Activated CD8-positive, alpha-beta memory T cell treated with anti-CD3 and anti-CD28 coated beads, Interleukin-2, amount 10 ng/mL, durations not matched to agents 7 days and 5 days (primary cell): ENCODE results near the gene PLVAP. TPM values are rescaled to one million over a fixed set of nuclear protein-coding genes. Genes with fewer than 3 reads are reported as not detected.

Experiments used
- ATAC-seq: fragments of 150-1000 bp; cut with Tn5 transposase; one replicate; pipeline ENCODE4 v1.10.0; 2021; ENCODE audit warnings: moderate library complexity
- CTCF ChIA-PET: fragments of 350-600 bp; sonication (Branson Sonifier 250); formaldehyde crosslinking; loops from one replicate; lab custom pipeline; 2021; ENCODE audit warnings: antibody characterized with exemption; lab: Charles Lee
- DNase-seq: peaks from one replicate; pipeline ENCODE4 v3.0.0-alpha.2; 2020
- H3K27ac Mint-ChIP-seq: one replicate; pipeline ENCODE4 v1.8.0; 2021; ENCODE audit warnings: mild to moderate bottlenecking, mixed read lengths
- H3K27me3 Mint-ChIP-seq: one replicate; pipeline ENCODE4 v1.8.0; 2021; ENCODE audit warnings: mixed read lengths
- H3K36me3 Mint-ChIP-seq: one replicate; pipeline ENCODE4 v1.8.0; 2021; ENCODE audit warnings: mild to moderate bottlenecking, mixed read lengths
- H3K4me1 Mint-ChIP-seq: one replicate; pipeline ENCODE4 v1.8.0; 2021; ENCODE audit warnings: mixed read lengths
- H3K4me3 Mint-ChIP-seq: one replicate; pipeline ENCODE4 v1.8.0; 2021; ENCODE audit warnings: mild to moderate bottlenecking, moderate library complexity, mixed read lengths
- H3K9me3 Mint-ChIP-seq: one replicate; pipeline ENCODE4 v1.8.0; 2022; ENCODE audit warnings: low read depth, mixed read lengths
- total RNA-seq, 2 experiments: library from RNA; stranded (reverse); gene quantifications; one replicate each; pipeline ENCODE4 v1.2.3, GENCODE V29; 2021

The PLVAP gene
- total RNA-seq, 2 experiments from 2014 or later: not detected

- Mint-ChIP-seq H3K4me1 (peaks cover 32% of the 10 kb centered on the region), H3K27me3 (peaks cover 31% of the 10 kb centered on the region), H3K4me3 (no peak overlapping the region), H3K9me3 (no peaks in the 10 kb centered on the region), H3K36me3 (peaks cover 7% of the 10 kb centered on the region), H3K27ac (no peak overlapping the region)
- no peak for DNase-seq
- CTCF ChIA-PET: interaction anchor here (0.6 to 1.4 kb wide), 2 partner anchors 12 to 60 kb away, joined by 3 to 4 read pairs; partner anchors contain the start of gene BST2
- no peak for ATAC-seq
Measured at GRCh38 chr19:17393002-17393401, 15.9 kb upstream of the PLVAP start.

- no peak for DNase-seq
- peaks cover 27% of the 10 kb centered on the region for H3K4me1 Mint-ChIP-seq
- CTCF ChIA-PET: interaction anchor here (0.5 to 10.4 kb wide), 9 partner anchors 12 to 433 kb away, joined by 3 to 92 read pairs (median 4); partner anchors contain the start of genes DDA1 and PLVAP
- no peaks in the 10 kb centered on the region for H3K9me3 Mint-ChIP-seq
- no peaks in the 10 kb centered on the region for H3K36me3 Mint-ChIP-seq
- H3K27ac Mint-ChIP-seq: no peak overlapping the region
- H3K27me3 Mint-ChIP-seq: peaks cover 33% of the 10 kb centered on the region
- peak overlapping the region; percentile 50 for H3K4me3 Mint-ChIP-seq
- no peak for ATAC-seq
Measured at GRCh38 chr19:17391371-17392151, 14.4 kb upstream of the PLVAP start.

GRCh38 chr19:17390665-17391370 lies 13.7 kb upstream of the PLVAP start:
- ATAC-seq (peak; percentile 99), DNase-seq (peak; percentile 90)
- no peaks in the 10 kb centered on the region for H3K9me3 Mint-ChIP-seq
- peaks cover 33% of the 10 kb centered on the region for H3K27me3 Mint-ChIP-seq
- peaks cover 27% of the 10 kb centered on the region for H3K4me1 Mint-ChIP-seq
- H3K36me3 Mint-ChIP-seq: no peaks in the 10 kb centered on the region
- H3K4me3 Mint-ChIP-seq: peak overlapping the region; percentile 77
- CTCF ChIA-PET: interaction anchor here (0.5 to 10.4 kb wide), 11 partner anchors 8 to 434 kb away, joined by 3 to 92 read pairs (median 5); partner anchors contain the start of genes DDA1 and PLVAP
- H3K27ac Mint-ChIP-seq: no peak overlapping the region

GRCh38 chr19:17389957-17390664 lies 13.0 kb upstream of the PLVAP start:
- ATAC-seq: no peak
- peaks cover 23% of the 10 kb centered on the region for H3K4me1 Mint-ChIP-seq
- peaks cover 33% of the 10 kb centered on the region for H3K27me3 Mint-ChIP-seq
- H3K27ac Mint-ChIP-seq: no peak overlapping the region
- H3K4me3 Mint-ChIP-seq: peak overlapping the region; percentile 77
- CTCF ChIA-PET: interaction anchor here (0.6 to 10.4 kb wide), 15 partner anchors 8 to 716 kb away, joined by 3 to 92 read pairs (median 5); partner anchors contain the start of genes BST2, DDA1, MRPL34 and MVB12A
- DNase-seq: no peak
- H3K36me3 Mint-ChIP-seq: no peaks in the 10 kb centered on the region
- no peaks in the 10 kb centered on the region for H3K9me3 Mint-ChIP-seq

- ATAC-seq (no peak), DNase-seq (no peak)
- CTCF ChIA-PET: interaction anchor here (0.6 to 10.4 kb wide), 17 partner anchors 9 to 715 kb away, joined by 3 to 92 read pairs (median 5); partner anchors contain the start of genes BABAM1, BST2, DDA1 and MRPL34
- Mint-ChIP-seq H3K36me3 (no peaks in the 10 kb centered on the region), H3K4me3 (no peak overlapping the region), H3K4me1 (peaks cover 19% of the 10 kb centered on the region), H3K27ac (no peak overlapping the region), H3K27me3 (peaks cover 33% of the 10 kb centered on the region), H3K9me3 (no peaks in the 10 kb centered on the region)
Measured at GRCh38 chr19:17389288-17389687, 12.1 kb upstream of the PLVAP start.

GRCh38 chr19:17385878-17386611 lies 8.9 kb upstream of the PLVAP start:
- Mint-ChIP-seq H3K27ac (no peak overlapping the region), H3K9me3 (no peaks in the 10 kb centered on the region), H3K36me3 (peaks cover 1% of the 10 kb centered on the region), H3K4me1 (peaks cover 11% of the 10 kb centered on the region), H3K4me3 (no peak overlapping the region), H3K27me3 (peaks cover 26% of the 10 kb centered on the region)
- ATAC-seq: peak; percentile 59
- peak; percentile 72 for DNase-seq
- CTCF ChIA-PET: interaction anchor here (0.6 to 10.4 kb wide), 37 partner anchors 9 to 979 kb away, joined by 3 to 92 read pairs (median 5); partner anchors contain the start of genes ANO8, BABAM1, BST2 and DDA1

GRCh38 chr19:17380426-17381138 lies 3.4 kb upstream of the PLVAP start:
- CTCF ChIA-PET: interaction anchor here (0.7 to 1.4 kb wide), 2 partner anchors 8 to 1433 kb away, joined by 3 to 5 read pairs; no protein-coding TSS in a partner anchor
- no peak overlapping the region for H3K27ac Mint-ChIP-seq

GRCh38 chr19:17379221-17379631 lies 2.1 kb upstream of the PLVAP start:
- Mint-ChIP-seq H3K27me3 (peaks cover 8% of the 10 kb centered on the region), H3K4me3 (no peak overlapping the region), H3K9me3 (no peaks in the 10 kb centered on the region), H3K36me3 (peaks cover 5% of the 10 kb centered on the region), H3K27ac (no peak overlapping the region), H3K4me1 (peaks cover 8% of the 10 kb centered on the region)
- ATAC-seq (no peak), DNase-seq (no peak)
- CTCF ChIA-PET: no interaction called here

More at GRCh38 chr19:17380426-17381138, 3.4 kb upstream of the PLVAP start:
- Mint-ChIP-seq H3K27me3 (peaks cover 8% of the 10 kb centered on the region), H3K36me3 (peaks cover 5% of the 10 kb centered on the region), H3K9me3 (no peaks in the 10 kb centered on the region), H3K4me1 (peaks cover 8% of the 10 kb centered on the region), H3K4me3 (no peak overlapping the region)
- DNase-seq: no peak
- no peak for ATAC-seq

- ATAC-seq: no peak
- no peak for DNase-seq
- Mint-ChIP-seq H3K27ac (no peak overlapping the region), H3K4me3 (no peak overlapping the region), H3K9me3 (no peaks in the 10 kb centered on the region), H3K36me3 (peaks cover 5% of the 10 kb centered on the region), H3K27me3 (peaks cover 8% of the 10 kb centered on the region), H3K4me1 (peaks cover 8% of the 10 kb centered on the region)
- CTCF ChIA-PET: interaction anchor here (2.7 kb wide), 1 partner anchor 8 kb away, joined by 12 read pairs; no protein-coding TSS in a partner anchor
Measured at GRCh38 chr19:17378271-17378670, 1.1 kb upstream of the PLVAP start.

GRCh38 chr19:17370026-17370587 lies 7.0 kb downstream of the PLVAP start:
- Mint-ChIP-seq H3K4me3 (no peak overlapping the region), H3K4me1 (peaks cover 7% of the 10 kb centered on the region), H3K9me3 (no peaks in the 10 kb centered on the region), H3K36me3 (no peaks in the 10 kb centered on the region), H3K27ac (no peak overlapping the region), H3K27me3 (peaks cover 11% of the 10 kb centered on the region)
- ATAC-seq: no peak
- DNase-seq: no peak
- CTCF ChIA-PET: no interaction called here

GRCh38 chr19:17365361-17365760 lies 11.8 kb downstream of the PLVAP start:
- Mint-ChIP-seq H3K27me3 (peaks cover 11% of the 10 kb centered on the region), H3K4me1 (peaks cover 5% of the 10 kb centered on the region), H3K4me3 (no peak overlapping the region), H3K36me3 (no peaks in the 10 kb centered on the region), H3K27ac (no peak overlapping the region), H3K9me3 (no peaks in the 10 kb centered on the region)
- ATAC-seq: no peak
- CTCF ChIA-PET: interaction anchor here (0.8 to 1.5 kb wide), 3 partner anchors 9 to 40 kb away, joined by 3 to 6 read pairs (median 3); partner anchors contain the start of gene BST2
- DNase-seq: no peak
